RWPE2 (cell line): ENCODE data around the gene FXYD7.

Experiments used
- ATAC-seq: fragments of 200-7000 bp; cut with Tn5 transposase; 3 replicates; pipeline ENCODE4 v1.9.1; 2021; ENCODE audit warnings: low read depth
- DNase-seq: peaks from one replicate; pipeline ENCODE4 v3.0.0-alpha.2; 2020; ENCODE audit warnings: low spot score
- H3K27ac ChIP-seq: fragments of 450-650 bp; 2 replicates; pipeline ENCODE4 v1.5.1; 2017; ENCODE audit warnings: mild to moderate bottlenecking; ENCODE audit not compliant: poor library complexity, severe bottlenecking
- H3K27me3 ChIP-seq: fragments of 250-450 bp; sonication (Bioruptor Pico); 2 replicates; pipeline ENCODE4 v1.5.1; 2021; ENCODE audit warnings: mild to moderate bottlenecking, moderate library complexity; ENCODE audit not compliant: insufficient read depth, poor library complexity, severe bottlenecking
- H3K36me3 ChIP-seq: fragments of 250-450 bp; sonication (Bioruptor Pico); 2 replicates; pipeline ENCODE4 v1.5.1; 2020; ENCODE audit warnings: low read depth, mild to moderate bottlenecking, moderate library complexity
- H3K4me1 ChIP-seq: fragments of 250-450 bp; sonication (Bioruptor Pico); 2 replicates; pipeline ENCODE4 v1.5.1; 2021; ENCODE audit warnings: mild to moderate bottlenecking, moderate library complexity; ENCODE audit not compliant: insufficient read depth, poor library complexity, severe bottlenecking
- H3K4me3 ChIP-seq: fragments of 250-450 bp; sonication (Bioruptor Pico); 2 replicates; pipeline ENCODE4 v1.5.1; 2021; ENCODE audit warnings: mild to moderate bottlenecking, moderate library complexity; ENCODE audit not compliant: severe bottlenecking
- H3K9me3 ChIP-seq: fragments of 250-450 bp; sonication (Bioruptor Pico); 2 replicates; pipeline ENCODE4 v1.5.1; 2021; ENCODE audit warnings: mild to moderate bottlenecking, moderate library complexity; ENCODE audit not compliant: severe bottlenecking
- CTCF ChIP-seq: fragments of 450-650 bp; IDR thresholded peaks from one replicate; pipeline ENCODE4 v1.5.1; 2017; ENCODE audit warnings: mild to moderate bottlenecking, moderate library complexity; ENCODE audit not compliant: poor library complexity, severe bottlenecking

The FXYD7 gene

GRCh38 chr19:35134601-35135242 is 8.3 kb upstream of the FXYD7 start, which contains the start of gene LGI4:
Gene LGI4 (minus strand): TSS chr19:35135059. CDS start chr19:35134680, 379 bp downstream.
- no peak within 1 kb of the TSS for H3K4me3 ChIP-seq

GRCh38 chr19:35135389-35135909 is 7.6 kb upstream of the FXYD7 start:
- peak; percentile 86 for TF ChIP-seq CTCF
- ATAC-seq (peak; percentile 83), DNase-seq (no peak)
- Histone ChIP-seq H3K9me3 (no peaks in the 10 kb centered on the region), H3K36me3 (no peaks in the 10 kb centered on the region), H3K4me3 (no peak overlapping the region), H3K4me1 (no peaks in the 10 kb centered on the region), H3K27ac (no peak overlapping the region), H3K27me3 (no peaks in the 10 kb centered on the region)

More at GRCh38 chr19:35134601-35135242, 8.3 kb upstream of the FXYD7 start, which contains the start of gene LGI4:
- ATAC-seq (no peak), DNase-seq (no peak)
- Histone ChIP-seq H3K4me1 (no peaks in the 10 kb centered on the region), H3K27me3 (no peaks in the 10 kb centered on the region), H3K27ac (no peak within 1 kb of the TSS), H3K9me3 (no peaks in the 10 kb centered on the region), H3K36me3 (no peaks in the 10 kb centered on the region)
- no peak for TF ChIP-seq CTCF

- Histone ChIP-seq H3K4me3 (no peak overlapping the region), H3K4me1 (no peaks in the 10 kb centered on the region), H3K27ac (no peak overlapping the region), H3K36me3 (no peaks in the 10 kb centered on the region), H3K9me3 (no peaks in the 10 kb centered on the region), H3K27me3 (no peaks in the 10 kb centered on the region)
- TF ChIP-seq CTCF = no peak
- ATAC-seq (no peak), DNase-seq (no peak)
Measured at GRCh38 chr19:35136231-35136630, 6.8 kb upstream of the FXYD7 start.

- DNase-seq (no peak), ATAC-seq (no peak)
- Histone ChIP-seq H3K27ac (no peak overlapping the region), H3K9me3 (no peaks in the 10 kb centered on the region), H3K36me3 (no peaks in the 10 kb centered on the region), H3K4me1 (no peaks in the 10 kb centered on the region), H3K27me3 (peaks cover 7% of the 10 kb centered on the region), H3K4me3 (no peak overlapping the region)
- no peak for TF ChIP-seq CTCF
Measured at GRCh38 chr19:35136977-35137702, 5.9 kb upstream of the FXYD7 start.
